ENCODE results near the gene LACRT.

Gene LACRT

DNA sequence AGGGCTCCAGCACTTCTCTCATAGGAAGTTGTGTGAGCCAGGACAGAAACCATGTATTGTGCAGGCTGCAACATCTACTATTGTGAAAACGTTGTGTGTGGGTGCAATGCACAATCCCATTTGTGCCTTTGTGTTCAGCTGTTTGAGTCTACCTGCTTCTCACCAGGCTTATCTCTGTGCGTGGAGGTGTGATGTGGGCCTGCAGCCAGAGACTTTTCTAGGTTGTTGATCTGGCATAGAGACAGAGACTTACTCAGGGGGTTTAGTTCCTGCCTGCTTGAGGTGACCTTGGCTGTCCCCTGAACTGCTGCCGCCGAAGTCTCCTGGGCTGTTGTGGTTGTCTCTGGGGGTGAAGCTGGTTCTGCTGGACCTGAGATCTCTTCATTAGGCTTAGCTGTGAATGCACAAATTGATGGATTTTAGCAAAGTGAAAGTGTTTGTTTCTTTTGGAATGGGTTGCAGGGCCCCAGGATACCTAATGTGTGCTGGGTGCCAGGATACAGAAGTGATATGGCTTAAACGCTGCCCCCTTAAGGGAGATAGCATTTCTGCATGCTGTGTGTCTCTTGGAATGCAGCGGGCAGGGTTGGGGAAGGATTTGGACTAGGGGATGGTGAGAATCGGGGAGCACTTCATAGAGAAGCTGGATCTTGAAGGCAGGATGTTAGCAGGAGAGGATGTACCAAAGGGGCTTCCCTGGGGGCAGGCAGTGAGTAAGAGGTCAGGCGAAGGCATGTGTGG, 2.5 kb downstream of the LACRT start:
- Histone ChIP-seq H3K4me1 (ENCODE audit: insufficient read depth, insufficient read length) (no peaks in the 10 kb centered on the region), H3K27me3 (ENCODE audit: insufficient read depth, insufficient read length) (no peaks in the 10 kb centered on the region), H3K9me3 (ENCODE audit: insufficient read depth, low read length) (peaks cover 17% of the 10 kb centered on the region; the same call in 1 of the 2 replicates), H3K4me3 (ENCODE audit: insufficient read length, low read depth) (no peak overlapping the region), H3K36me3 (ENCODE audit: insufficient read depth, insufficient read length, low read length) (no peaks in the 10 kb centered on the region), H3K9ac (ENCODE audit: insufficient read length, low read depth) (no peak overlapping the region)
- no peak for DNase-seq (ENCODE audit: low read depth, low spot score)
- no peak for TF ChIP-seq YY1 (IDR thresholded peaks at IDR 0.05; ENCODE audit: insufficient read depth, insufficient read length)
- TF ChIP-seq ZNF274 (IDR thresholded peaks at IDR 0.05; ENCODE audit: low read depth, low read length) = no peak
- TF ChIP-seq SUZ12 (IDR thresholded peaks at IDR 0.05; ENCODE audit: extremely low read depth, insufficient read depth, insufficient read length) = no peak

DNA sequence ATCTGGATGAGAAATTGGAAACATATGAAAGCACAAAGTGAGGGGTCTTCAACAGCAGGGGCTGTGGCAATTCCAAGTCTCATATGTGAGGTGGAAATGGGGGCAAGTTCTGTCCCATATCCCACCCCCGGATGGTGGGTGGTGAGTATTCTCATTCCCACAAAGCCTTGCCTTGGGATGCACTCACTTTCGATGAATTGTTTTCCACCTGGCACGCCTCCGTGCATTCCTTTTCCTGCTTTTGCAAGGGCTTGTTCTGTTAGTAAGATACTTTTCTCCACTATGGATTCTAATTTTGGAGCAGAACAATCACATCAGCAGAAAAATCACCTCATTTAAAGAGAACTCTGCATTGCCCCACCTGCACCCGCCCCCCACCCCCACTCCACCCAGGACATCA, 3.1 kb downstream of the LACRT start:
- Histone ChIP-seq H3K9ac (ENCODE audit: insufficient read length, low read depth) (no peak overlapping the region), H3K27me3 (ENCODE audit: insufficient read depth, insufficient read length) (no peaks in the 10 kb centered on the region), H3K9me3 (ENCODE audit: insufficient read depth, low read length) (peaks cover 21% of the 10 kb centered on the region; the same call in 1 of the 2 replicates), H3K4me1 (ENCODE audit: insufficient read depth, insufficient read length) (no peaks in the 10 kb centered on the region), H3K4me3 (ENCODE audit: insufficient read length, low read depth) (no peak overlapping the region), H3K36me3 (ENCODE audit: insufficient read depth, insufficient read length, low read length) (no peaks in the 10 kb centered on the region)
- TF ChIP-seq SUZ12 (IDR thresholded peaks at IDR 0.05; ENCODE audit: extremely low read depth, insufficient read depth, insufficient read length) = no peak
- no peak for TF ChIP-seq YY1 (IDR thresholded peaks at IDR 0.05; ENCODE audit: insufficient read depth, insufficient read length)
- no peak for TF ChIP-seq ZNF274 (IDR thresholded peaks at IDR 0.05; ENCODE audit: low read depth, low read length)
- DNase-seq (ENCODE audit: low read depth, low spot score) = no peak

DNA sequence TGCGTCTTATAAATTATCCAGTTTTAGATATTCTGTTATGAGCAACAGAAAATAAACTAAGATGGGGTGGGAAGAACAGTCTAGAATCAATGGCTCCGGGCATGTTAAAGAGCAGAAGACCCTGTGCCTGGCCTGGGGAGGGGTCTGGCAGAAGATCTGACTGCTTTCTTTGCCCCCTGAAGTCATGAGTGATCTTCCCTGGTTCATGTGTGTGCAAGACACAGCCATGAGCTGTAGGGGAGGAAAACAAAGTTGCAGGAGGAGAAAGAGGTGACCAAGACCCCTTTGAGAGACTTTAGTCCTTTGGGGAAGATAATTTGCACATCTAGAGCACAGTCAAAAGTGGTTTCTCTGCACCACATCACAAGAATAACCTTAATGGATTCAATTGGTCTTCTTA, 4.8 kb downstream of the LACRT start:
- H3K4me3 ChIP-seq (ENCODE audit: insufficient read length, low read depth) = no peak overlapping the region
- no peak overlapping the region for H3K9ac ChIP-seq (ENCODE audit: insufficient read length, low read depth)
- no peaks in the 10 kb centered on the region for H3K36me3 ChIP-seq (ENCODE audit: insufficient read depth, insufficient read length, low read length)
- H3K9me3 ChIP-seq (ENCODE audit: insufficient read depth, low read length) = peaks cover 21% of the 10 kb centered on the region; the same call in 1 of the 2 replicates
- TF ChIP-seq YY1 (IDR thresholded peaks at IDR 0.05; ENCODE audit: insufficient read depth, insufficient read length) (no peak), SUZ12 (IDR thresholded peaks at IDR 0.05; ENCODE audit: extremely low read depth, insufficient read depth, insufficient read length) (no peak), ZNF274 (IDR thresholded peaks at IDR 0.05; ENCODE audit: low read depth, low read length) (no peak)
- DNase-seq (ENCODE audit: low read depth, low spot score) = no peak
- no peaks in the 10 kb centered on the region for H3K4me1 ChIP-seq (ENCODE audit: insufficient read depth, insufficient read length)
- no peaks in the 10 kb centered on the region for H3K27me3 ChIP-seq (ENCODE audit: insufficient read depth, insufficient read length)

DNA sequence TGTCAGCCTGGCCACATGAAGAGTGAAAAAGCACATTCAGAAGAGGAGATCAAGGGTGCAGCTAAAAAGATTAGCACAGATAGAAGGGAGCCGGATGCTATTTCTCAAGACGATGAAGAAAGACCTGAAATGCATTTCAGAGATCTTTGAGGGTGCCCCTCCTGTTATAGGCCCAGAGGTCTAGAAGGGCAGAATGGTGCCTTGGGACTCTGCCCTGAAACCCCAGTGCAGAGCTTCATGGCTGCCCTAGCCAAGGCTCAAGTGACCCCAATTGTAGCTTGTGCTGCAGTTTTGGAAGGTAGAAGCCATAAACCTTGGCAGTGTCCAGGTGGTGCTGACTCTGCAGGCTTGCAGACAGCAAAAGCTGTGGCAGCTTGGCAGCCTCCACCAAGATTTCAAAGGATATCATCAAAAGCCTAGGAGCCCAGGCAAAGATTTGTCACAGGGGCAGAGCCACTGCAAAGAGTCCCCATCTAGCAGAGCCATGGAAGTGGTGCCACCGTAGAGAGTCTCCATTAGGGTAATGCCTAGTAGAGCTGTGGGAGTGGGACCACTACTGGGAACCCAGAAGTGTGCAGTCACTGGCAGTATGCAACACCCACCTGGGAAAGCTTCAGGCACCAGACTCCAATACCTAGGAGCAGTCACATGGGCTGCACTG, 6.4 kb downstream of the LACRT start:
- Histone ChIP-seq H3K9ac (ENCODE audit: insufficient read length, low read depth) (no peak overlapping the region), H3K4me1 (ENCODE audit: insufficient read depth, insufficient read length) (no peaks in the 10 kb centered on the region), H3K27me3 (ENCODE audit: insufficient read depth, insufficient read length) (no peaks in the 10 kb centered on the region), H3K9me3 (ENCODE audit: insufficient read depth, low read length) (peaks cover 21% of the 10 kb centered on the region; the same call in 1 of the 2 replicates), H3K36me3 (ENCODE audit: insufficient read depth, insufficient read length, low read length) (no peaks in the 10 kb centered on the region), H3K4me3 (ENCODE audit: insufficient read length, low read depth) (no peak overlapping the region)
- no peak for DNase-seq (ENCODE audit: low read depth, low spot score)
- TF ChIP-seq YY1 (IDR thresholded peaks at IDR 0.05; ENCODE audit: insufficient read depth, insufficient read length) = no peak
- no peak for TF ChIP-seq SUZ12 (IDR thresholded peaks at IDR 0.05; ENCODE audit: extremely low read depth, insufficient read depth, insufficient read length)
- no peak for TF ChIP-seq ZNF274 (IDR thresholded peaks at IDR 0.05; ENCODE audit: low read depth, low read length)

DNA sequence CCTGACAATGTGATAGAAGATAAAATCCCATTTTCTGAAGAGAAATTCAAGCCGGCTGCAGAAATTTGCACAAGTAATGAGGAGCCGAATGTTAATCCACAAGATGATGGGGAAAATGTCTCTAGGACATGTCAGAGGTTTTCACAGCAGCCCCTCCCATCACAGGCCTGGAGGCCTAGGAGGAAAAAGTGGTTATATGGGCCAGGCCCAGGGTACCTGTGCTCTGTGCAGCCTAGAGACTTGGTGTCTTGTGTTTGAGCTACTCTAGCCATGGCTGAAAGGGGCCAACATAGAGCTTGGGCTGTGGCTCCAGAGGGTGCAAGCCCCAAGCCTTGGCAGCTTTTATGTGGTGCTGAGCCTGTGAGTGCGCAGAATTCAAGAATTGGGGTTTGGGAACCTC, 7.4 kb downstream of the LACRT start:
- Histone ChIP-seq H3K9me3 (ENCODE audit: insufficient read depth, low read length) (peaks cover 21% of the 10 kb centered on the region; the same call in 1 of the 2 replicates), H3K36me3 (ENCODE audit: insufficient read depth, insufficient read length, low read length) (no peaks in the 10 kb centered on the region), H3K27me3 (ENCODE audit: insufficient read depth, insufficient read length) (no peaks in the 10 kb centered on the region), H3K4me3 (ENCODE audit: insufficient read length, low read depth) (no peak overlapping the region), H3K9ac (ENCODE audit: insufficient read length, low read depth) (no peak overlapping the region), H3K4me1 (ENCODE audit: insufficient read depth, insufficient read length) (no peaks in the 10 kb centered on the region)
- TF ChIP-seq YY1 (IDR thresholded peaks at IDR 0.05; ENCODE audit: insufficient read depth, insufficient read length) (no peak), ZNF274 (IDR thresholded peaks at IDR 0.05; ENCODE audit: low read depth, low read length) (no peak), SUZ12 (IDR thresholded peaks at IDR 0.05; ENCODE audit: extremely low read depth, insufficient read depth, insufficient read length) (no peak)
- no peak for DNase-seq (ENCODE audit: low read depth, low spot score)

DNA sequence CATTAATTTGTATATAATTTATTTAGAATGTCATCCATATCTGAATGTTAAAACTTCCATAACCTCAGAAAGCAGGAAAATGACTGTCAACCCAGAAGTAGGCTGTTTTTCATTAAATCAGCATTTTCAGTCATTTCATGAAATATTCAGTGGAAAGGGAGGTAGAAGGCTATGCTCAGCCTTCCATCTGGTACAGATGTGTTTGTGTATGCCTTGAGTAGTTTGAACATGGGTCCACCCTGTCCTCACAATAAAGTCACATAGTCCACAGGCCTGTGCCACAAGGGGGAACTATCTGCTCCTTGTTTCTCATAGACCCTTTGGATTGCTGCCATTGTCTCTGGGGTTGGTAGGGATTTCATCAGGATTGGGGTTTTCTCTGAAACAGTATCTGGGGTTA, 9.1 kb downstream of the LACRT start:
- no peak overlapping the region for H3K4me3 ChIP-seq (ENCODE audit: insufficient read length, low read depth)
- H3K9me3 ChIP-seq (ENCODE audit: insufficient read depth, low read length) = peaks cover 21% of the 10 kb centered on the region; the same call in 1 of the 2 replicates
- no peaks in the 10 kb centered on the region for H3K4me1 ChIP-seq (ENCODE audit: insufficient read depth, insufficient read length)
- no peaks in the 10 kb centered on the region for H3K27me3 ChIP-seq (ENCODE audit: insufficient read depth, insufficient read length)
- TF ChIP-seq ZNF274 (IDR thresholded peaks at IDR 0.05; ENCODE audit: low read depth, low read length) (no peak), SUZ12 (IDR thresholded peaks at IDR 0.05; ENCODE audit: extremely low read depth, insufficient read depth, insufficient read length) (no peak), YY1 (IDR thresholded peaks at IDR 0.05; ENCODE audit: insufficient read depth, insufficient read length) (no peak)
- no peaks in the 10 kb centered on the region for H3K36me3 ChIP-seq (ENCODE audit: insufficient read depth, insufficient read length, low read length)
- no peak for DNase-seq (ENCODE audit: low read depth, low spot score)
- H3K9ac ChIP-seq (ENCODE audit: insufficient read length, low read depth) = no peak overlapping the region

Measured in NT2/D1 (cell line).